IMR-90 (cell line): ENCODE data around the gene HOXC6. TPM values are rescaled to one million over a fixed set of nuclear protein-coding genes. Genes with fewer than 3 reads are reported as not detected.

Source experiments
- ATAC-seq: fragments of 200-7000 bp; cut with Tn5 transposase; 2 replicates; pipeline ENCODE4 v1.9.1; 2020; ENCODE audit warnings: low read depth, mild to moderate bottlenecking, moderate library complexity
- BruUV-seq: library from RNA; stranded (reverse); fragments of 400-500 nt; replicated peaks from 2 replicates; lab custom pipeline; 2021; lab: Mats Ljungman, UMichigan
- CTCF ChIA-PET: fragments of 300-600 bp; formaldehyde crosslinking; extraction: SDS; loops from one replicate; lab custom pipeline; 2021; ENCODE audit warnings: antibody characterized with exemption; lab: Yijun Ruan, JAX
- POLR2A ChIA-PET: fragments of 300-600 bp; sonication (Branson Sonifier 250); formaldehyde crosslinking; loops from one replicate; lab custom pipeline; 2022; ENCODE audit warnings: antibody characterized with exemption; ENCODE audit not compliant: unreplicated experiment; lab: Charles Lee
- DNase-seq: peaks from one replicate; pipeline ENCODE4 v3.0.0; 2013
- H2AFZ ChIP-seq: replicated peaks from 2 replicates; pipeline ENCODE3; 2013; ENCODE audit warnings: low read length, mild to moderate bottlenecking; ENCODE audit not compliant: poor library complexity
- H2AK5ac ChIP-seq: 2 replicates; pipeline ENCODE4 v1.6.1; 2013; ENCODE audit warnings: low read depth, low read length, inconsistent platforms
- H2AK9ac ChIP-seq: replicated peaks from 2 replicates; pipeline ENCODE3; 2013; ENCODE audit warnings: mild to moderate bottlenecking, low read depth, low read length, moderate library complexity; ENCODE audit not compliant: poor library complexity
- H2BK120ac ChIP-seq: 2 replicates; pipeline ENCODE4 v1.6.1; 2013; ENCODE audit warnings: low read depth, low read length, inconsistent platforms
- H2BK15ac ChIP-seq: 3 replicates; pipeline ENCODE4 v1.6.1; 2013; ENCODE audit warnings: low read depth, low read length, inconsistent platforms
- H2BK20ac ChIP-seq: 2 replicates; pipeline ENCODE4 v1.6.1; 2013; ENCODE audit warnings: low read depth, mild to moderate bottlenecking, inconsistent platforms, low read length, moderate library complexity
- H2BK5ac ChIP-seq: 2 replicates; pipeline ENCODE4 v1.6.1; 2013; ENCODE audit warnings: mild to moderate bottlenecking, low read depth, low read length, inconsistent platforms; ENCODE audit not compliant: poor library complexity, severe bottlenecking
- H3K14ac ChIP-seq: replicated peaks from 2 replicates; pipeline ENCODE4 v1.6.1; 2013; ENCODE audit warnings: low read depth, low read length, inconsistent platforms
- H3K18ac ChIP-seq: 2 replicates; pipeline ENCODE4 v1.6.1; 2013; ENCODE audit warnings: low read depth, low read length, control low read depth
- H3K23ac ChIP-seq: 2 replicates; pipeline ENCODE4 v1.6.1; 2013; ENCODE audit warnings: low read depth, low read length, inconsistent platforms
- H3K27ac ChIP-seq: 2 replicates; pipeline ENCODE4 v1.5.1; 2013; ENCODE audit warnings: mild to moderate bottlenecking, control low read depth, low read length; ENCODE audit not compliant: insufficient read depth
- H3K27me3 ChIP-seq: 2 replicates; pipeline ENCODE4 v1.6.1; 2013; ENCODE audit warnings: low read length; ENCODE audit not compliant: control insufficient read depth, insufficient read depth
- H3K36me3 ChIP-seq: 2 replicates; pipeline ENCODE4 v1.6.1; 2013; ENCODE audit warnings: low read length, mixed read lengths; ENCODE audit not compliant: control insufficient read depth, insufficient read depth
- H3K4ac ChIP-seq: 2 replicates; pipeline ENCODE4 v1.6.1; 2013; ENCODE audit warnings: low read depth, low read length, inconsistent platforms
- H3K4me1 ChIP-seq: 2 replicates; pipeline ENCODE4 v1.6.1; 2013; ENCODE audit warnings: low read length, mixed read lengths; ENCODE audit not compliant: control insufficient read depth, insufficient read depth
- H3K4me2 ChIP-seq: 2 replicates; pipeline ENCODE4 v1.6.1; 2013; ENCODE audit warnings: low read depth, mild to moderate bottlenecking, control low read depth, low read length, moderate library complexity
- H3K4me3 ChIP-seq: 2 replicates; pipeline ENCODE4 v1.5.1; 2013; ENCODE audit warnings: low read depth, mild to moderate bottlenecking, control low read depth, low read length, moderate library complexity; ENCODE audit not compliant: insufficient read depth
- H3K56ac ChIP-seq: 2 replicates; pipeline ENCODE4 v1.6.1; 2013; ENCODE audit warnings: low read length, inconsistent platforms; ENCODE audit not compliant: insufficient read depth; ENCODE audit errors: extremely low read depth
- H3K79me1 ChIP-seq, 2 experiments: 2 replicates each; pipeline ENCODE4 v1.6.1; 2013; ENCODE audit warnings: low read length in 2 of 2, inconsistent platforms in 1 of 2, low read depth in 1 of 2
- H3K9ac ChIP-seq: 2 replicates; pipeline ENCODE4 v1.6.1; 2013; ENCODE audit warnings: low read depth, low read length, control low read depth
- H3K9me1 ChIP-seq: 2 replicates; pipeline ENCODE4 v1.6.1; 2013; ENCODE audit warnings: low read length, inconsistent platforms; ENCODE audit not compliant: insufficient read depth
- H3K9me3 ChIP-seq: 2 replicates; pipeline ENCODE4 v1.6.1; 2013; ENCODE audit warnings: low read length; ENCODE audit not compliant: control insufficient read depth, insufficient read depth
- H4K20me1 ChIP-seq: 2 replicates; pipeline ENCODE4 v1.6.1; 2013; ENCODE audit warnings: low read length, inconsistent platforms; ENCODE audit not compliant: insufficient read depth
- H4K5ac ChIP-seq: 2 replicates; pipeline ENCODE4 v1.6.1; 2013; ENCODE audit warnings: mild to moderate bottlenecking, low read depth, low read length, control low read depth
- H4K8ac ChIP-seq, 2 experiments: 2 replicates each; pipeline ENCODE4 v1.6.1; 2013; ENCODE audit warnings: low read depth in 2 of 2, low read length in 2 of 2, control low read depth in 1 of 2, inconsistent platforms in 1 of 2
- H4K91ac ChIP-seq: 2 replicates; pipeline ENCODE4 v1.6.1; 2013; ENCODE audit warnings: low read depth, low read length, inconsistent platforms; ENCODE audit not compliant: insufficient read depth
- BHLHE40 ChIP-seq: fragments of 150-350 bp; IDR thresholded peaks from 2 replicates; pipeline ENCODE4 v1.6.1; 2016; ENCODE audit warnings: mild to moderate bottlenecking, low read depth, low read length
- CEBPB ChIP-seq: IDR thresholded peaks from 2 replicates; pipeline ENCODE4 v1.6.1; 2012; ENCODE audit warnings: low read depth, low read length, improper control_type of control experiment
- CHD1 ChIP-seq: IDR thresholded peaks from 2 replicates; pipeline ENCODE4 v1.6.1; 2012; ENCODE audit warnings: low read depth, low read length, improper control_type of control experiment
- ELK1 ChIP-seq: fragments of 150-350 bp; IDR thresholded peaks from 2 replicates; pipeline ENCODE4 v1.6.1; 2016; ENCODE audit warnings: low read depth, mild to moderate bottlenecking, low read length, moderate library complexity, borderline replicate concordance
- FOS ChIP-seq: fragments of 150-350 bp; IDR thresholded peaks from 2 replicates; pipeline ENCODE4 v1.6.1; 2016; ENCODE audit warnings: low read depth, low read length
- MAFK ChIP-seq: IDR thresholded peaks from 2 replicates; pipeline ENCODE4 v1.6.1; 2012; ENCODE audit warnings: low read depth, low read length, improper control_type of control experiment
- MXI1 ChIP-seq: IDR thresholded peaks from 2 replicates; pipeline ENCODE4 v1.6.1; 2012; ENCODE audit warnings: low read depth, mild to moderate bottlenecking, low read length, moderate library complexity, borderline replicate concordance
- NFE2L2 ChIP-seq: fragments of 150-350 bp; IDR thresholded peaks from 2 replicates; pipeline ENCODE4 v1.6.1; 2016; ENCODE audit warnings: low read depth, mild to moderate bottlenecking, low read length
- RAD21 ChIP-seq: IDR thresholded peaks from 2 replicates; pipeline ENCODE4 v1.6.1; 2012; ENCODE audit warnings: low read length, improper control_type of control experiment
- RCOR1 ChIP-seq: IDR thresholded peaks from 2 replicates; pipeline ENCODE4 v1.6.1; 2012; ENCODE audit warnings: mild to moderate bottlenecking, low read length, improper control_type of control experiment; ENCODE audit not compliant: insufficient replicate concordance
- RFX5 ChIP-seq: IDR thresholded peaks from 2 replicates; pipeline ENCODE4 v1.8.0; 2012; ENCODE audit warnings: low read depth, mild to moderate bottlenecking, low read length, moderate library complexity
- SMC3 ChIP-seq: fragments of 150-350 bp; IDR thresholded peaks from 2 replicates; pipeline ENCODE4 v1.6.1; 2016; ENCODE audit warnings: low read depth, mild to moderate bottlenecking, antibody characterized with exemption, low read length, moderate library complexity
- WGBS, 2 experiments: methylation state at CpG; one replicate each; pipeline versions ENCODE4 v1.1.5 to v1.1.7; 2013; ENCODE audit warnings: missing lambda C conversion rate in 2 of 2; ENCODE audit not compliant: insufficient read length in 1 of 2; ENCODE audit errors: extremely low coverage in 2 of 2; 5-methylcytosine and 5-hydroxymethylcytosine counted together
- dilution Hi-C: fragments of 300-500 bp; cut with HindIII; formaldehyde crosslinking; loops from one replicate; pipeline ENCODE4 v1.14.3; 2018; ENCODE audit warnings: low sequenced_read_pairs; ENCODE audit not compliant: unreplicated experiment
- in situ Hi-C: fragments of 300-500 bp; cut with MboI; formaldehyde crosslinking; loops from 3 replicates; pipeline ENCODE4 v1.14.3; 2019; ENCODE audit warnings: low sequenced_read_pairs, inconsistent platforms, mixed read lengths
- intact Hi-C: fragments of 100-400 bp; cut with micrococcal nuclease; formaldehyde crosslinking; loops from 2 replicates; pipeline ENCODE4 v1.10.0; 2022
- polyA plus RNA-seq, 3 experiments: library from polyadenylated mRNA; depleted of rRNA; stranded (reverse); fragments of >200 nt; gene quantifications; 2 replicates each; pipeline ENCODE4 v1.2.3, GENCODE V29; 2012; ENCODE audit warnings: low replicate concordance in 1 of 3
- total RNA-seq: library from RNA; depleted of rRNA; stranded (reverse); fragments of >200 nt; gene quantifications from 2 replicates; pipeline ENCODE4 v1.2.3, GENCODE V29; 2012

HOXC6 gene
- total and polyA plus RNA-seq, 2 of the 4 experiments (the other 2 are of a cell fraction): 1.1 TPM; not detected in 1

DNA sequence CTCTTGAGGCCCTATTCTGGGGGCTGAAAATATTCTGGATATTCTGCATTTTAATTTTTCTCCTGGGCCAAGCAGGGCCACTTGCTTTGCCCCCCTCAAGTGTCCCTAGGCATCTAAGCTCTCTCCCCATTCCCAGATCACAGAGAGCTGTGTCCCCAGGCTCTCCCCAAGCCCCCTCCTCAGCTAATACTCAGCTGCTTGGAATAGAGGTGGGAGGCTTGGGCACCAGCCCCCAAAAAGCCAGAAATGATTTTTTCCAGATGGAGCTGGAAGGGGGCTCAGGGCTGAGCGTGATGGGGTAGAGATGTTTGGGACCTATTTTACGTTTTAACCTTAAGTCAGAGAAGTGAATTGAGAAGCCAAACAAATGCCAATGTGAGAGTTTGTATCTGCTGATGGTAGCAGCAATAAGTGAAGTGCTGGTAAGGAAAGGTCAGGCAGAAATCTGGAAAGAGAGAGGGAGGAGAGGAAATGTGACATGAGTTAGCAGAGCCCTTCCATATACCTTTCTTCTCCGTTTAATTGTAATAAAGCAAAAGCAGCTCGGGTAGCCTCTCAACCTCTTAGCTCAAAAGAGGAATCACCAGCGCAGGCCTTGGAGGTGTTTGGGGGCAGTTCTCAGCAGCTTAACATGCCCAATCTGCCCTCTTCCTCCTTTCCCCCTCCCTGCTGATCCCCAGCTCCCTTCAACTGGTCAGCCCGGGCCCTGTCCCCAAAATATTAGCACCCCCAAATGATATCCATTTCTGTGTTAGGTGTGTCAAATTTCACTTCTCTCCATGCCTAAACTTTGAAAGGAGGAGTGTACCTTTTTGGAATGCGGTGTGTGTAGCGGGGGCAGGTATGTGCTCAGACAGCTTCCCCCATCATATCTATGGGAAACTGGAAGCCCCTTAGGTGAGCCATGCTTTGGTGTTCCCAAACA, 5.0 kb upstream of the HOXC6 start:
- intact Hi-C loops: no loop called here
- Histone ChIP-seq H3K4ac (no peak overlapping the region), H2BK5ac (no peak overlapping the region), H2AK5ac (no peak overlapping the region), H3K9me3 (no peaks in the 10 kb centered on the region), H4K5ac (no peak overlapping the region), H3K36me3 (no peaks in the 10 kb centered on the region), H3K27ac (no peak overlapping the region), H4K91ac (no peak overlapping the region), H2AK9ac (no peak overlapping the region), H3K23ac (no peak overlapping the region), H2BK15ac (no peak overlapping the region), H3K79me1 (no peaks in the 10 kb centered on the region), H3K9ac (no peak overlapping the region), H3K4me2 (no peak overlapping the region), H3K27me3 (peaks cover 83% of the 10 kb centered on the region), H4K8ac (no peak overlapping the region), H3K14ac (no peak overlapping the region), H2AFZ (no peak overlapping the region), H3K18ac (no peak overlapping the region), H3K4me1 (no peaks in the 10 kb centered on the region), H4K20me1 (no peaks in the 10 kb centered on the region), H3K4me3 (no peak overlapping the region), H3K9me1 (no peaks in the 10 kb centered on the region), H2BK120ac (no peak overlapping the region), H2BK20ac (no peak overlapping the region), H3K56ac (no peak overlapping the region)
- in situ Hi-C loops: no loop called here
- ATAC-seq: no peak
- dilution Hi-C loops: no loop called here
- 17% methylated on average over 1 of the region's 8 CpGs; no CpG with 5 or more reads in 1 of the 2 experiments for WGBS, 2 experiments
- no peak for TF ChIP-seq RAD21
- no peak for TF ChIP-seq ELK1
- no peak for TF ChIP-seq MXI1
- no peak for TF ChIP-seq CHD1
- TF ChIP-seq BHLHE40: no peak
- TF ChIP-seq RCOR1: no peak
- TF ChIP-seq SMC3: no peak
- no peak for TF ChIP-seq CEBPB
- TF ChIP-seq MAFK: no peak
- no peak for TF ChIP-seq RFX5
- TF ChIP-seq FOS: no peak
- no peak for TF ChIP-seq NFE2L2
- ChIA-PET POLR2A (interaction anchor here (0.6 kb wide), 1 partner anchor 176 kb away, joined by 6 read pairs; no protein-coding TSS in a partner anchor), CTCF (interaction anchor here (1.3 kb wide), 1 partner anchor 178 kb away, joined by 7 read pairs; no protein-coding TSS in a partner anchor)
- DNase-seq: no peak
- no TSS peak for BruUV-seq
